ENCODE measurements around the gene ADGRF3.
"Not testable (repeated sequence)": the region's sequence is repeated elsewhere in the genome, so short reads cannot be mapped to it uniquely, and the experiment has no call there.

Gene ADGRF3

DNA sequence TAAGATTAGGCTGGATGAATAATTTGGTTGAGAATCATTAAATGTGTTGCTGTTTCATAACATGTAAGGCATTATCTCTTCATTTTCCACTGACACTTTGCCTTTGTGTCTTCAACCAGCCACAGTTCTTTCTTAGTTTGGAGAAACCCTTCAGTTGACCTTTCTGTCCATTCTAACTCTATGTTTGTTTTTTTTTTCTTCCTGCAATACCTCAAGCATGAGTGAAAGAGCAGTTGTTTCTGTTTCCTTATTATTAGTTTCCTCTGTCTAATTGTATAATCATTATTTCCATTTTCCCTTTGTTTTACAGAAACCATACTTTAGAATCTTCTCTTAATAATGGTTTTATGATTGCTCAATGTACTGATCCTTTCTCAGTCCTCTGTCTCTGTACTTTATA, 76.2 kb downstream of the ADGRF3 start:
- no peak for DNase-seq

DNA sequence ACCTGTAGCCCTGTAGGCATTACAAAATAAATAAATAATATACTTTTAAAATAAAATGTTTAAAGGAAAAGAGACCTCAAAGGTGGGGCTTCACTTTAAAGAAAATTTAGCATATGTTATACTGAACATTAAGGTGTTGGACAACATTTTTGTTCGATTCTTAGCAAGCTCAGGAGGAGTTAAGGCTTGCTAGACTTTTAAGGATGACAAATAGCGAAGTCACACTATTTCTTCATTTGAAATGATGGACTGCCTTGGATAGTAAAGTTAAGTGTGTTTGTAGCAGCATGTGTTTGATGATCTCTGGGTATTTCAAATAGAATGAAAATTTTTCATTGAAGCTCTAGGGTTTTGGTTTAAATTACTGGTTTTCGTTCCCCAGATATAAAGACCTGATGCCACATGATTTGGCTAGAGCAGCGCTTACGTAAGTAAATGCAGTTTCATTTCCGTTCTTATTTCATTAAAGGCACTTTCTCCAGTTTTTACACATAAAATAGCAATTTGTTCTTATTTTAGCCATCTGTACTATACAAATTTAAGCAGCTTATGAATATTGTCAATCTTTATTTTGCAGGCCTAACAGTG, 76.9 kb downstream of the ADGRF3 start:
- DNase-seq = no peak

DNA sequence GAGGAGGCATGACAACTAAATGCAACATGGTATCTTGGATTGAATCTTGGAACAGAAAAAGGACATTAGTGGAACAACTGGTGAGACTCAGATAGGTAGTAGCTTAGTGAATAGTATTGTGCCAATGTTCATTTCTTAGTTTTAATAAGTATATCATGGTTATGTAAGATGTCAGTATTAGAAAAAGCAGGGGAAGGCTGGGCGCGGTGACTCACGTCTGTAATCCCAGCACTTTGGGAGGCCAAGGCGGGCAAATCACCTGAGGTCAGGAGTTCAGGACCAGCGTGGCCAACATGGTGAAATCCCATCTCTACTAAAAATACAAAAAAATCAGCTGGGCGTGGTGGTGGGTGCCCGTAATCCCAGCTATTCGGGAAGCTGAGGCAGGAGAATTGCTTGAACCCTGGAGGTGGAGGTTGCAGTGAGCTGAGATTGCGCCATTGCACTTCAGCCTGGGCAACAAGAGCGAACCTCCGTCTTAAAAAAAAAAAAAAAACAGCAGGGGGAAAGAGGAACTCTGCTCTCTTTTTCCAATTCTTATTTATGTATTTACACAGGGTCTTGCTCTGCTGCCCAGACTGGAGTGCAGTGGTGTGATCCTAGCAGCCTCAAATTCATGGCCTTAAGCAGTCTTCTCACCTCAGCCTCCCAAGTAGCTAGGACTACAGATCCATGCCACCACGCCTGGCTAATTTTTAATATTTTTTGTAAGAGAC, 77.8 kb downstream of the ADGRF3 start:
- DNase-seq = not testable (repeated sequence)

- no peak for DNase-seq
These were observed 78.4 kb downstream of the ADGRF3 start for GRCh38 chr2:26268213-26268612.

DNA sequence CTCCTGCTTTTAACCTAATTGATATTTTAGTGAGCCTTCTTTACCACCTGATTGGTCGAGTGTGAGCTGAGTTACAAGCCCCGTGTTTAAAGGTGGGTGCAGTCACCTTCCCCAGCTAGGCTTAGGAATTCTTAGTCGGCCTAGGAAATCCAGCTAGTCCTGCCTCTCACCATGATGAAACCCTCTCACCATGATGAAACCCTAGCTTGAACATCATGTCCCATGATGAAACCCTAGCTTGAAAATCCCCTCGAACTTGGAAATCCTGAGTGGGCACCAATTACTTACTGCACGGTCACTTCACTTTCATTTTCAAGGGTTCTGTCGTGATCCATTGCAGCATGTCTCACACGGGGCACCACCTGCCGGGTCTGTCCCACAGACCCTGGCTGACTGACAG, 87.8 kb downstream of the ADGRF3 start:
- DNase-seq = not testable (repeated sequence)

Measured in NCI-H1694 treated with DMSO at 0.1 percent for 48 hours (cell line).